Measurements from ENCODE around the gene BTBD7.

The BTBD7 gene

GRCh38 chr14:93305725-93306418 is 27.0 kb downstream of the BTBD7 start:
- in situ Hi-C loops (cut with MboI; ENCODE audit: low sequenced_read_pairs) = no loop called here

- in situ Hi-C loops (cut with MboI; ENCODE audit: low sequenced_read_pairs) = no loop called here
These were observed 28.1 kb downstream of the BTBD7 start for GRCh38 chr14:93304771-93305170.

- in situ Hi-C loops (cut with MboI; ENCODE audit: low sequenced_read_pairs) = no loop called here
These were observed 29.2 kb downstream of the BTBD7 start for GRCh38 chr14:93303659-93304058.

GRCh38 chr14:93302688-93303581 is 29.9 kb downstream of the BTBD7 start:
- in situ Hi-C loops (cut with MboI; ENCODE audit: low sequenced_read_pairs) = no loop called here

- in situ Hi-C loops (cut with MboI; ENCODE audit: low sequenced_read_pairs) = no loop called here
These were observed 30.9 kb downstream of the BTBD7 start for GRCh38 chr14:93301821-93302447.

- in situ Hi-C loops (cut with MboI; ENCODE audit: low sequenced_read_pairs) = no loop called here
These were observed 33.0 kb downstream of the BTBD7 start for GRCh38 chr14:93299866-93300265.

- in situ Hi-C loops (cut with MboI; ENCODE audit: low sequenced_read_pairs) = no loop called here
These were observed 33.4 kb downstream of the BTBD7 start for GRCh38 chr14:93299416-93299815.

- in situ Hi-C loops (cut with MboI; ENCODE audit: low sequenced_read_pairs) = no loop called here
These were observed 37.2 kb downstream of the BTBD7 start for GRCh38 chr14:93295541-93296220.

- in situ Hi-C loops (cut with MboI; ENCODE audit: low sequenced_read_pairs) = no loop called here
These were observed 46.5 kb downstream of the BTBD7 start for GRCh38 chr14:93286212-93286890.

- in situ Hi-C loops (cut with MboI; ENCODE audit: low sequenced_read_pairs) = no loop called here
These were observed 47.8 kb downstream of the BTBD7 start for GRCh38 chr14:93285044-93285443.

- in situ Hi-C loops (cut with MboI; ENCODE audit: low sequenced_read_pairs) = no loop called here
These were observed 50.9 kb downstream of the BTBD7 start for GRCh38 chr14:93281937-93282336.

GRCh38 chr14:93280743-93281142 is 52.1 kb downstream of the BTBD7 start:
- in situ Hi-C loops (cut with MboI; ENCODE audit: low sequenced_read_pairs) = no loop called here

GRCh38 chr14:93276031-93276716 is 56.7 kb downstream of the BTBD7 start:
- in situ Hi-C loops (cut with MboI; ENCODE audit: low sequenced_read_pairs) = no loop called here

- in situ Hi-C loops (cut with MboI; ENCODE audit: low sequenced_read_pairs) = no loop called here
These were observed 58.6 kb downstream of the BTBD7 start for GRCh38 chr14:93274055-93274806.

- in situ Hi-C loops (cut with MboI; ENCODE audit: low sequenced_read_pairs) = no loop called here
These were observed 61.7 kb downstream of the BTBD7 start for GRCh38 chr14:93271111-93271510.

GRCh38 chr14:93269341-93270068 is 63.3 kb downstream of the BTBD7 start:
- in situ Hi-C loops (cut with MboI; ENCODE audit: low sequenced_read_pairs) = no loop called here

GRCh38 chr14:93268406-93268805 is 64.4 kb downstream of the BTBD7 start:
- in situ Hi-C loops (cut with MboI; ENCODE audit: low sequenced_read_pairs) = no loop called here

- in situ Hi-C loops (cut with MboI; ENCODE audit: low sequenced_read_pairs) = no loop called here
These were observed 65.6 kb downstream of the BTBD7 start for GRCh38 chr14:93267149-93267711.

Measured in HL-60/S4 (cell line).